ENCODE results near the gene SIPA1L3. TPM values are rescaled to one million over a fixed set of nuclear protein-coding genes. Genes with fewer than 3 reads are reported as not detected.

The SIPA1L3 gene
- total and polyA plus RNA-seq, 2 experiments from 2014 or later, result 15.7 to 54.1 TPM

DNA sequence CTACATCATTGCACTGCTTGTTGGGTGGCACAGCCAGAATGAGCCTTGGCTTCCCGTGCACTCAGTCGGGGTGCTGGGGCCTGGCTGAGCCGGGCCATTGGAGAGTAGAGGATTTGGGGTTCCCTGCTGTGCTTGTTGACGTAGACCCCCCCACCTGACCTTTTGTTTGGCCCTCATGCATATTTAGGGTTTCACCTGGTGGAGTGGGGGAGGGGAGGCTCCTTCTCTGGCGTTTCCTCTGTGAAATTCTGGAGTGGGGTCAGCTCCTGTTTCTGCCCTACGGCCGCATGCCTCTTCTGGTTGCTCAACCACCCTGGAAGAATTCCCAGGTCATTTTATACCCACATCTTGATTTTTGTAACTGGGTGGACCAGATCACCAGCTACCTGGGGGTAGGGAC lies 82.8 kb downstream of the SIPA1L3 start:
- Histone ChIP-seq H3K79me2 (replicated peaks; ENCODE audit: insufficient read depth) (peaks cover 45% of the 10 kb centered on the region), H3K4me2 (peak overlapping the region; percentile 69)

More for the DNA sequence above, 82.8 kb downstream of the SIPA1L3 start:
- H3K27me3 ChIP-seq (ENCODE audit: insufficient read depth), result no peaks in the 10 kb centered on the region
- peaks cover 8% of the 10 kb centered on the region for H3K36me3 Mint-ChIP-seq (ENCODE audit: low read depth)
- TF ChIP-seq EZH2 (IDR thresholded peaks at IDR 0.05; ENCODE audit: low read depth, unreplicated experiment) (no peak), ETS1 (IDR thresholded peaks at IDR 0.05) (no peak), CREB1 (CRISPR knock-in tag; IDR thresholded peaks at IDR 0.05; ENCODE audit: low read depth) (peak; percentile 82), NANOG (IDR thresholded peaks at IDR 0.05; ENCODE audit: borderline replicate concordance) (no peak), EZH2phosphoT487 (IDR thresholded peaks at IDR 0.05; ENCODE audit: unreplicated experiment) (no peak), POLR2AphosphoS5 (IDR thresholded peaks at IDR 0.05; ENCODE audit: low read depth) (peak; percentile 37; the same call in 1 of the 2 replicates), ZNF114 (CRISPR knock-in tag; IDR thresholded peaks at IDR 0.05) (no peak), STAT1 (IDR thresholded peaks at IDR 0.05; ENCODE audit: unreplicated experiment) (no peak), ZNF331 (CRISPR knock-in tag; IDR thresholded peaks at IDR 0.05; ENCODE audit: low read depth) (no peak), CTCF (conservative IDR thresholded peaks at IDR 0.05; ENCODE audit: low read depth in 2 of 2) (0 out of 4 replicates have a peak, but pooled peaks of 1 of the 2 experiments have one; percentile 4), JUNB (IDR thresholded peaks at IDR 0.05; ENCODE audit: unreplicated experiment) (no peak)
- TF ChIP-seq, protein P1, sequence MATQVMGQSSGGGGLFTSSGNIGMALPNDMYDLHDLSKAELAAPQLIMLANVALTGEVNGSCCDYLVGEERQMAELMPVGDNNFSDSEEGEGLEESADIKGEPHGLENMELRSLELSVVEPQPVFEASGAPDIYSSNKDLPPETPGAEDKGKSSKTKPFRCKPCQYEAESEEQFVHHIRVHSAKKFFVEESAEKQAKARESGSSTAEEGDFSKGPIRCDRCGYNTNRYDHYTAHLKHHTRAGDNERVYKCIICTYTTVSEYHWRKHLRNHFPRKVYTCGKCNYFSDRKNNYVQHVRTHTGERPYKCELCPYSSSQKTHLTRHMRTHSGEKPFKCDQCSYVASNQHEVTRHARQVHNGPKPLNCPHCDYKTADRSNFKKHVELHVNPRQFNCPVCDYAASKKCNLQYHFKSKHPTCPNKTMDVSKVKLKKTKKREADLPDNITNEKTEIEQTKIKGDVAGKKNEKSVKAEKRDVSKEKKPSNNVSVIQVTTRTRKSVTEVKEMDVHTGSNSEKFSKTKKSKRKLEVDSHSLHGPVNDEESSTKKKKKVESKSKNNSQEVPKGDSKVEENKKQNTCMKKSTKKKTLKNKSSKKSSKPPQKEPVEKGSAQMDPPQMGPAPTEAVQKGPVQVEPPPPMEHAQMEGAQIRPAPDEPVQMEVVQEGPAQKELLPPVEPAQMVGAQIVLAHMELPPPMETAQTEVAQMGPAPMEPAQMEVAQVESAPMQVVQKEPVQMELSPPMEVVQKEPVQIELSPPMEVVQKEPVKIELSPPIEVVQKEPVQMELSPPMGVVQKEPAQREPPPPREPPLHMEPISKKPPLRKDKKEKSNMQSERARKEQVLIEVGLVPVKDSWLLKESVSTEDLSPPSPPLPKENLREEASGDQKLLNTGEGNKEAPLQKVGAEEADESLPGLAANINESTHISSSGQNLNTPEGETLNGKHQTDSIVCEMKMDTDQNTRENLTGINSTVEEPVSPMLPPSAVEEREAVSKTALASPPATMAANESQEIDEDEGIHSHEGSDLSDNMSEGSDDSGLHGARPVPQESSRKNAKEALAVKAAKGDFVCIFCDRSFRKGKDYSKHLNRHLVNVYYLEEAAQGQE (IDR thresholded peaks at IDR 0.05; ENCODE audit: unreplicated experiment), result no peak
- TF ChIP-seq, protein P2, sequence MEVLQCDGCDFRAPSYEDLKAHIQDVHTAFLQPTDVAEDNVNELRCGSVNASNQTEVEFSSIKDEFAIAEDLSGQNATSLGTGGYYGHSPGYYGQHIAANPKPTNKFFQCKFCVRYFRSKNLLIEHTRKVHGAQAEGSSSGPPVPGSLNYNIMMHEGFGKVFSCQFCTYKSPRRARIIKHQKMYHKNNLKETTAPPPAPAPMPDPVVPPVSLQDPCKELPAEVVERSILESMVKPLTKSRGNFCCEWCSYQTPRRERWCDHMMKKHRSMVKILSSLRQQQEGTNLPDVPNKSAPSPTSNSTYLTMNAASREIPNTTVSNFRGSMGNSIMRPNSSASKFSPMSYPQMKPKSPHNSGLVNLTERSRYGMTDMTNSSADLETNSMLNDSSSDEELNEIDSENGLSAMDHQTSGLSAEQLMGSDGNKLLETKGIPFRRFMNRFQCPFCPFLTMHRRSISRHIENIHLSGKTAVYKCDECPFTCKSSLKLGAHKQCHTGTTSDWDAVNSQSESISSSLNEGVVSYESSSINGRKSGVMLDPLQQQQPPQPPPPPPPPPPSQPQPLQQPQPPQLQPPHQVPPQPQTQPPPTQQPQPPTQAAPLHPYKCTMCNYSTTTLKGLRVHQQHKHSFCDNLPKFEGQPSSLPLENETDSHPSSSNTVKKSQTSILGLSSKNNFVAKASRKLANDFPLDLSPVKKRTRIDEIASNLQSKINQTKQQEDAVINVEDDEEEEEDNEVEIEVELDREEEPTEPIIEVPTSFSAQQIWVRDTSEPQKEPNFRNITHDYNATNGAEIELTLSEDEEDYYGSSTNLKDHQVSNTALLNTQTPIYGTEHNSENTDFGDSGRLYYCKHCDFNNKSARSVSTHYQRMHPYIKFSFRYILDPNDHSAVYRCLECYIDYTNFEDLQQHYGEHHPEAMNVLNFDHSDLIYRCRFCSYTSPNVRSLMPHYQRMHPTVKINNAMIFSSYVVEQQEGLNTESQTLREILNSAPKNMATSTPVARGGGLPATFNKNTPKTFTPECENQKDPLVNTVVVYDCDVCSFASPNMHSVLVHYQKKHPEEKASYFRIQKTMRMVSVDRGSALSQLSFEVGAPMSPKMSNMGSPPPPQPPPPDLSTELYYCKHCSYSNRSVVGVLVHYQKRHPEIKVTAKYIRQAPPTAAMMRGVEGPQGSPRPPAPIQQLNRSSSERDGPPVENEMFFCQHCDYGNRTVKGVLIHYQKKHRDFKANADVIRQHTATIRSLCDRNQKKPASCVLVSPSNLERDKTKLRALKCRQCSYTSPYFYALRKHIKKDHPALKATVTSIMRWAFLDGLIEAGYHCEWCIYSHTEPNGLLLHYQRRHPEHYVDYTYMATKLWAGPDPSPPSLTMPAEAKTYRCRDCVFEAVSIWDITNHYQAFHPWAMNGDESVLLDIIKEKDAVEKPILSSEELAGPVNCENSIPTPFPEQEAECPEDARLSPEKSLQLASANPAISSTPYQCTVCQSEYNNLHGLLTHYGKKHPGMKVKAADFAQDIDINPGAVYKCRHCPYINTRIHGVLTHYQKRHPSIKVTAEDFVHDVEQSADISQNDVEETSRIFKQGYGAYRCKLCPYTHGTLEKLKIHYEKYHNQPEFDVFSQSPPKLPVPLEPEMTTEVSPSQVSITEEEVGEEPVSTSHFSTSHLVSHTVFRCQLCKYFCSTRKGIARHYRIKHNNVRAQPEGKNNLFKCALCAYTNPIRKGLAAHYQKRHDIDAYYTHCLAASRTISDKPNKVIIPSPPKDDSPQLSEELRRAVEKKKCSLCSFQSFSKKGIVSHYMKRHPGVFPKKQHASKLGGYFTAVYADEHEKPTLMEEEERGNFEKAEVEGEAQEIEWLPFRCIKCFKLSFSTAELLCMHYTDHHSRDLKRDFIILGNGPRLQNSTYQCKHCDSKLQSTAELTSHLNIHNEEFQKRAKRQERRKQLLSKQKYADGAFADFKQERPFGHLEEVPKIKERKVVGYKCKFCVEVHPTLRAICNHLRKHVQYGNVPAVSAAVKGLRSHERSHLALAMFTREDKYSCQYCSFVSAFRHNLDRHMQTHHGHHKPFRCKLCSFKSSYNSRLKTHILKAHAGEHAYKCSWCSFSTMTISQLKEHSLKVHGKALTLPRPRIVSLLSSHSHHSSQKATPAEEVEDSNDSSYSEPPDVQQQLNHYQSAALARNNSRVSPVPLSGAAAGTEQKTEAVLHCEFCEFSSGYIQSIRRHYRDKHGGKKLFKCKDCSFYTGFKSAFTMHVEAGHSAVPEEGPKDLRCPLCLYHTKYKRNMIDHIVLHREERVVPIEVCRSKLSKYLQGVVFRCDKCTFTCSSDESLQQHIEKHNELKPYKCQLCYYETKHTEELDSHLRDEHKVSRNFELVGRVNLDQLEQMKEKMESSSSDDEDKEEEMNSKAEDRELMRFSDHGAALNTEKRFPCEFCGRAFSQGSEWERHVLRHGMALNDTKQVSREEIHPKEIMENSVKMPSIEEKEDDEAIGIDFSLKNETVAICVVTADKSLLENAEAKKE (CRISPR knock-in tag; IDR thresholded peaks at IDR 0.05), result no peak
- no peaks in the 10 kb centered on the region for H3K36me3 ChIP-seq (ENCODE audit: insufficient read depth)
- H3F3A ChIP-seq (replicated peaks; ENCODE audit: low read depth), result peaks cover 26% of the 10 kb centered on the region
- peak overlapping the region; percentile 39; the same call in 1 of the 2 replicates for H3K4me3 ChIP-seq
- peaks cover 68% of the 10 kb centered on the region for H3K4me1 Mint-ChIP-seq
- H2AFZ ChIP-seq, result no peak overlapping the region
- peak overlapping the region; percentile 98 for H3K27ac ChIP-seq (ENCODE audit: low read depth)
- DNase-seq (ENCODE audit: low spot score) (peak; percentile 92), ATAC-seq (peak; percentile 55)
- no peaks in the 10 kb centered on the region for H3K9me2 ChIP-seq (ENCODE audit: insufficient read depth)
- peak overlapping the region; percentile 57; the same call in 2 of the 3 replicates for H3K4me3 Mint-ChIP-seq
- H3K4me1 ChIP-seq (ENCODE audit: insufficient read depth), result peaks cover 60% of the 10 kb centered on the region
- peaks cover 3% of the 10 kb centered on the region; the same call in 2 of the 3 replicates for H3K9me3 Mint-ChIP-seq
- no peaks in the 10 kb centered on the region; the same call in 1 of the 2 replicates for H4K20me1 ChIP-seq (replicated peaks; ENCODE audit: insufficient read depth)
- peak overlapping the region; percentile 89 for H3K27ac Mint-ChIP-seq
- H3K27me3 Mint-ChIP-seq (ENCODE audit: insufficient read depth, low read depth, poor library complexity), result peaks cover 17% of the 10 kb centered on the region

All from GM23338 (cell line).